Activated CD4-positive, alpha-beta T cell treated with anti-CD3 and anti-CD28 coated beads for 4 hours (primary cell): ENCODE data around the gene HOXB2.
"Not testable (repeated sequence)": the region's sequence is repeated elsewhere in the genome, so short reads cannot be mapped to it uniquely, and the experiment has no call there.

Source experiments
- DNase-seq, 2 donors: peaks; one replicate each; pipeline ENCODE4 v3.0.0-alpha.2; 2020

The HOXB2 gene

GRCh38 chr17:48513097-48513496 lies 31.8 kb downstream of the HOXB2 start:
- DNase-seq: peak in 1 of 2 donors; percentile 28

- DNase-seq: peak; percentile 19 to 33
Observed at GRCh38 chr17:48510761-48511604, 33.9 kb downstream of the HOXB2 start.

- DNase-seq: no peak
Observed at GRCh38 chr17:48510381-48510760, 34.5 kb downstream of the HOXB2 start.

- not testable (repeated sequence) for DNase-seq
Observed at GRCh38 chr17:48509708-48510107, 35.2 kb downstream of the HOXB2 start.

GRCh38 chr17:48506246-48506645 lies 38.7 kb downstream of the HOXB2 start:
- no peak for DNase-seq

GRCh38 chr17:48505788-48506187 lies 39.1 kb downstream of the HOXB2 start:
- peak; percentile 26 to 45 for DNase-seq

- DNase-seq: no peak
Observed at GRCh38 chr17:48504953-48505352, 40.0 kb downstream of the HOXB2 start.

- no peak for DNase-seq
Observed at GRCh38 chr17:48503747-48504146, 41.2 kb downstream of the HOXB2 start.

GRCh38 chr17:48502901-48503300 lies 42.0 kb downstream of the HOXB2 start:
- no peak for DNase-seq

GRCh38 chr17:48502312-48502711 lies 42.6 kb downstream of the HOXB2 start:
- DNase-seq: no peak

- DNase-seq: no peak
Observed at GRCh38 chr17:48500435-48501426, 44.2 kb downstream of the HOXB2 start.

- DNase-seq: no peak
Observed at GRCh38 chr17:48499735-48500434, 45.0 kb downstream of the HOXB2 start.

- no peak for DNase-seq
Observed at GRCh38 chr17:48499248-48499647, 45.7 kb downstream of the HOXB2 start.

- no peak for DNase-seq
Observed at GRCh38 chr17:48498164-48498850, 46.6 kb downstream of the HOXB2 start.

GRCh38 chr17:48497103-48497502 lies 47.8 kb downstream of the HOXB2 start:
- DNase-seq: no peak

- DNase-seq: no peak
Observed at GRCh38 chr17:48494335-48494734, 50.6 kb downstream of the HOXB2 start.
